Measurements from ENCODE around the gene DHPS.

DNA sequence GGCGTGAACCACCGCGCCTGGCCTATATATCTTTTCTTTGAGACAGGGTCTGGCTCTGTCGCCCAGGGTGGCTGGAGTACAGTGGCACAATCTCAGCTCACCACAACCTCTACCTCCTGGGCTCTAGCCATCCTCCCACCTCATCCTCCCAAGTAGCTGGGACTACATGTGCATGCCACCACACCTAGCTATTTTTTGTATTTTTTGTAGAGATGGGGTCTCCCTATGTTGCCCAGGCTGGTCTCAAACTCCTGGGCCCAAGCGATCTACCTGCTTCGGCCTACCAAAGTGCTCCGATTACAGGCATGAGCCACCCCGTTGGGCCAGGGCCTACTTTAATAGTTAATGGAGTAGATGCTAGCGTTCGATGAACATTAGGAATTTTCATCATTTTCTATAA lies 38.6 kb upstream of the DHPS start:
- TF ChIP-seq, protein P1, sequence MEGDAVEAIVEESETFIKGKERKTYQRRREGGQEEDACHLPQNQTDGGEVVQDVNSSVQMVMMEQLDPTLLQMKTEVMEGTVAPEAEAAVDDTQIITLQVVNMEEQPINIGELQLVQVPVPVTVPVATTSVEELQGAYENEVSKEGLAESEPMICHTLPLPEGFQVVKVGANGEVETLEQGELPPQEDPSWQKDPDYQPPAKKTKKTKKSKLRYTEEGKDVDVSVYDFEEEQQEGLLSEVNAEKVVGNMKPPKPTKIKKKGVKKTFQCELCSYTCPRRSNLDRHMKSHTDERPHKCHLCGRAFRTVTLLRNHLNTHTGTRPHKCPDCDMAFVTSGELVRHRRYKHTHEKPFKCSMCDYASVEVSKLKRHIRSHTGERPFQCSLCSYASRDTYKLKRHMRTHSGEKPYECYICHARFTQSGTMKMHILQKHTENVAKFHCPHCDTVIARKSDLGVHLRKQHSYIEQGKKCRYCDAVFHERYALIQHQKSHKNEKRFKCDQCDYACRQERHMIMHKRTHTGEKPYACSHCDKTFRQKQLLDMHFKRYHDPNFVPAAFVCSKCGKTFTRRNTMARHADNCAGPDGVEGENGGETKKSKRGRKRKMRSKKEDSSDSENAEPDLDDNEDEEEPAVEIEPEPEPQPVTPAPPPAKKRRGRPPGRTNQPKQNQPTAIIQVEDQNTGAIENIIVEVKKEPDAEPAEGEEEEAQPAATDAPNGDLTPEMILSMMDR (IDR thresholded peaks at IDR 0.05): no peak
- TF ChIP-seq POLR2A (IDR thresholded peaks at IDR 0.05): no peak

Data from breast epithelium (tissue), 3 donors.